RWPE2 (cell line): Measurements from ENCODE around the gene KCNH1.

Experiments used
- ATAC-seq: fragments of 200-7000 bp; cut with Tn5 transposase; 3 replicates; pipeline ENCODE4 v1.9.1; 2021; ENCODE audit warnings: low read depth
- DNase-seq: peaks from one replicate; pipeline ENCODE4 v3.0.0-alpha.2; 2020; ENCODE audit warnings: low spot score
- H3K27ac ChIP-seq: fragments of 450-650 bp; 2 replicates; pipeline ENCODE4 v1.5.1; 2017; ENCODE audit warnings: mild to moderate bottlenecking; ENCODE audit not compliant: poor library complexity, severe bottlenecking
- H3K27me3 ChIP-seq: fragments of 250-450 bp; sonication (Bioruptor Pico); 2 replicates; pipeline ENCODE4 v1.5.1; 2021; ENCODE audit warnings: mild to moderate bottlenecking, moderate library complexity; ENCODE audit not compliant: insufficient read depth, poor library complexity, severe bottlenecking
- H3K36me3 ChIP-seq: fragments of 250-450 bp; sonication (Bioruptor Pico); 2 replicates; pipeline ENCODE4 v1.5.1; 2020; ENCODE audit warnings: low read depth, mild to moderate bottlenecking, moderate library complexity
- H3K4me1 ChIP-seq: fragments of 250-450 bp; sonication (Bioruptor Pico); 2 replicates; pipeline ENCODE4 v1.5.1; 2021; ENCODE audit warnings: mild to moderate bottlenecking, moderate library complexity; ENCODE audit not compliant: insufficient read depth, poor library complexity, severe bottlenecking
- H3K4me3 ChIP-seq: fragments of 250-450 bp; sonication (Bioruptor Pico); 2 replicates; pipeline ENCODE4 v1.5.1; 2021; ENCODE audit warnings: mild to moderate bottlenecking, moderate library complexity; ENCODE audit not compliant: severe bottlenecking
- H3K9me3 ChIP-seq: fragments of 250-450 bp; sonication (Bioruptor Pico); 2 replicates; pipeline ENCODE4 v1.5.1; 2021; ENCODE audit warnings: mild to moderate bottlenecking, moderate library complexity; ENCODE audit not compliant: severe bottlenecking
- TF ChIP-seq, protein P1 (sequence below): fragments of 450-650 bp; IDR thresholded peaks from one replicate; pipeline ENCODE4 v1.5.1; 2017; ENCODE audit warnings: mild to moderate bottlenecking, moderate library complexity; ENCODE audit not compliant: poor library complexity, severe bottlenecking

The KCNH1 gene

DNA sequence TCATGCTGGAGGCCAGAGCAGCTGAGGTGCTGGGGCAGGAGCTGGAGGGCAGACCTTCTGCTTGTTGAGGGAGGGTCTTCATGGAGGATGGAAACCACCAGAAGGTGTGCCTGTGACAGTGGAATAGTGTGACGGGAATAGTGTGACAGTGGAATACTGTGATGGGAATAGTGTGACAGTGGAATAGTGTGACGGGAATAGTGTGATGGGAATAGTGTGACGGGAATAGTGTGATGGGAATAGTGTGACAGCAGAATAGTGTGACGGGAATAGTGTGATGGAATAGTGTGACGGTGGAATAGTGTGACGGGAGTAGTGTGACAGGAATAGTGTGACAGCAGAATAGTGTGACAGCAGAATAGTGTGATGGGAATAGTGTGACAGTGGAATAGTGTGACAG lies 480.2 kb downstream of the KCNH1 start:
- H3K36me3 ChIP-seq, result no peaks in the 10 kb centered on the region
- ATAC-seq, result no peak
- TF ChIP-seq, protein P1, sequence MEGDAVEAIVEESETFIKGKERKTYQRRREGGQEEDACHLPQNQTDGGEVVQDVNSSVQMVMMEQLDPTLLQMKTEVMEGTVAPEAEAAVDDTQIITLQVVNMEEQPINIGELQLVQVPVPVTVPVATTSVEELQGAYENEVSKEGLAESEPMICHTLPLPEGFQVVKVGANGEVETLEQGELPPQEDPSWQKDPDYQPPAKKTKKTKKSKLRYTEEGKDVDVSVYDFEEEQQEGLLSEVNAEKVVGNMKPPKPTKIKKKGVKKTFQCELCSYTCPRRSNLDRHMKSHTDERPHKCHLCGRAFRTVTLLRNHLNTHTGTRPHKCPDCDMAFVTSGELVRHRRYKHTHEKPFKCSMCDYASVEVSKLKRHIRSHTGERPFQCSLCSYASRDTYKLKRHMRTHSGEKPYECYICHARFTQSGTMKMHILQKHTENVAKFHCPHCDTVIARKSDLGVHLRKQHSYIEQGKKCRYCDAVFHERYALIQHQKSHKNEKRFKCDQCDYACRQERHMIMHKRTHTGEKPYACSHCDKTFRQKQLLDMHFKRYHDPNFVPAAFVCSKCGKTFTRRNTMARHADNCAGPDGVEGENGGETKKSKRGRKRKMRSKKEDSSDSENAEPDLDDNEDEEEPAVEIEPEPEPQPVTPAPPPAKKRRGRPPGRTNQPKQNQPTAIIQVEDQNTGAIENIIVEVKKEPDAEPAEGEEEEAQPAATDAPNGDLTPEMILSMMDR, result no peak
- no peaks in the 10 kb centered on the region for H3K27me3 ChIP-seq
- H3K9me3 ChIP-seq, result no peaks in the 10 kb centered on the region
- H3K27ac ChIP-seq, result no peak overlapping the region
- no peaks in the 10 kb centered on the region for H3K4me1 ChIP-seq
- DNase-seq, result no peak
- H3K4me3 ChIP-seq, result no peak overlapping the region

DNA sequence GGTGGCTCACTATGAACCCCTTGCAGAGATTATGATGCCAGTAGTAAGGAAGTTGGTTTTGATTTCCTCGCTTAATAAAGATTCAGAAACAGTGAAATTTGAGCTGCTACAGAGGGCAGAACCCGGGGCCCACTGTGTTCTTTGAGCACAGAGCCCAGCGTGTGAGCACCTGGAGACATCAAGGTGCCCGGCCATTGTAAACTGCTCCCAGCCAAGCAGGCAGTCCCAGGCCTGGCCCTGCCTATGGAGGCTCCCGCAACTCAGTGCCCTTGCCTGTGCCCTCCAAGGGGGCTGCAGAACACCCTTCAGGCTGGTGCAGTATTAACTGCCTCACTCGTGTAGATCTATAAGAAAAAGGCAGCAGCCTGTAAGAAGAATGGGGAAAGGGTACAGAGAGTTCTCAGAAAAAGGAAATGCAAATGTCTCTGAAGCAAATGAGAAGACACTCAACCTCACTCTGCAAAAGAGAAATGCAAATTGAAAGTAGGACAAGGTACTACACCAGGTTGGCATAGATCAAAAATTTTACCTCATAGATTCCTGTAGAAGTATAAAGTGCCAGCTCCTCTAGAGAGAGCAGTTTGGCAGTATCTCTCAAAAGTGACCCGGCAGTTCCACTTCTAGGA lies 481.5 kb downstream of the KCNH1 start:
- Histone ChIP-seq H3K4me1 (no peaks in the 10 kb centered on the region), H3K9me3 (no peaks in the 10 kb centered on the region), H3K4me3 (no peak overlapping the region), H3K27ac (no peak overlapping the region), H3K36me3 (no peaks in the 10 kb centered on the region), H3K27me3 (no peaks in the 10 kb centered on the region)
- ATAC-seq, result no peak
- TF ChIP-seq, protein P1, result no peak
- DNase-seq, result no peak

DNA sequence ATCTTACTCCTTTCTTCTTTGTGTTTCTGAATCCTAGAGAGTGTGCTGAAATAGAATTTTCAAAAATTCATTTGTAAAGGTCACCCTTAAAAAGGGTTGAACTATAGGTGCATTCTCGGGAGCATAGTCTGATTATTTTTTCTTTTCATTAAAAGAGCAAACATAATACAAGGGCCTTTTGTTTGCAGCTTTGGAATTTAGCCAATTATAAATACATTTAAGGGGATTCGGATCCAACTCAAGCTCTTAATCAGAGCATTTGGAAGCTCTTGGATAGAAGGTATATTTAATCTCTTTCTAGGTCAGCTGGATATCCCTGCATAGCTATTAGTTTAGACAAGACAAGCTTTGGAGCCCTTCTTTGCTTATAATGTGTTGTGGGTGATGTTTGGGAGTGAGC lies 483.5 kb downstream of the KCNH1 start:
- DNase-seq, result no peak
- Histone ChIP-seq H3K27me3 (no peaks in the 10 kb centered on the region), H3K27ac (no peak overlapping the region), H3K9me3 (no peaks in the 10 kb centered on the region), H3K4me1 (no peaks in the 10 kb centered on the region), H3K4me3 (no peak overlapping the region), H3K36me3 (no peaks in the 10 kb centered on the region)
- no peak for ATAC-seq
- TF ChIP-seq, protein P1, result no peak

DNA sequence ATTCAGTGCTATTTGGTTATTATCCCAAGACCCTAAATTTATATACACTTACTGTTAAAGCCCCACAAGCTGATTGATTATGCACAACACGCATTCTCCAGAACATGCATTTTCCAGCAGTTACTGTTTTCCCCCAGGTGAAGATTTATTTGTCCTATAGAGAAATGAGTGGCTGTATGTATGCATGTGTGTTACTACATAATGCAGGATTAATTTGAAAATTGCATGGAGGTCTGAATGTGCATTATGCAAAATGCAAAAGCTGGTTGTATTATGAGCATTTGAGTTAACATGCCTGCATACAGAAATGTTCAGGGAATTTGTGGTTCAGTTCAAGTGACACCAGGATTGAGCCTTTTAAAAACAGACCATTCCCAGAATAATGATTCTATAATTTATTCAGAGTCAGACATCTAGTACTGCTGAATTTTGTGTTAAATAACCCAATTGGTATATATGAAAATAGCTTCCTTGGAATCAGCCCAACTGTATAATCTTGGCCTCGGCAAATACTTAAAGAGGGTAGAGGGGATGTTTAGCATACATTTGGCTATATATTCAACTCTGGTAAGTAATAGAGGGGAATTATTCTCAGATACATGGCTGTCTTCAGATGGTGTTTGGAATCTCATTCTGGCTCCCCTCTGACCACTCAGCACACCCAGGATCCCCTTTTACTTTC lies 485.2 kb downstream of the KCNH1 start:
- no peaks in the 10 kb centered on the region for H3K27me3 ChIP-seq
- H3K4me3 ChIP-seq, result no peak overlapping the region
- no peak overlapping the region for H3K27ac ChIP-seq
- H3K36me3 ChIP-seq, result no peaks in the 10 kb centered on the region
- ATAC-seq, result no peak
- no peaks in the 10 kb centered on the region for H3K4me1 ChIP-seq
- TF ChIP-seq, protein P1, result no peak
- DNase-seq, result no peak
- no peaks in the 10 kb centered on the region for H3K9me3 ChIP-seq
